Smooth muscle cell (in vitro differentiated cells): Measurements from ENCODE around the gene ARHGAP15. TPM values are rescaled to one million over a fixed set of nuclear protein-coding genes. Genes with fewer than 3 reads are reported as not detected.

ENCODE experiments used
- DNase-seq: peaks from one replicate; lab custom pipeline; 2025; ENCODE audit not compliant: unreplicated experiment; lab: John Stamatoyannopoulos, UW
- H2AFZ ChIP-seq: fragments of 200-600 bp; sonication (generic); 2 replicates; pipeline ENCODE4 v1.6.0; 2016; ENCODE audit warnings: antibody characterized with exemption, low read depth, mild to moderate bottlenecking
- H3F3A ChIP-seq: fragments of 200-600 bp; sonication (generic); 2 replicates; pipeline ENCODE4 v1.6.0; 2017; ENCODE audit warnings: antibody characterized with exemption, low read depth
- H3K27ac ChIP-seq: fragments of 200-600 bp; sonication (generic); 2 replicates; pipeline ENCODE4 v1.5.1; 2016; ENCODE audit warnings: low read depth, mild to moderate bottlenecking
- H3K27me3 ChIP-seq: fragments of 200-600 bp; sonication (generic); 2 replicates; pipeline ENCODE4 v1.6.1; 2016; ENCODE audit warnings: low read depth, mild to moderate bottlenecking
- H3K36me3 ChIP-seq: fragments of 200-600 bp; sonication (generic); 2 replicates; pipeline ENCODE4 v1.5.1; 2016; ENCODE audit warnings: low read depth
- H3K4me1 ChIP-seq: fragments of 200-600 bp; sonication (generic); 2 replicates; pipeline ENCODE4 v1.5.1; 2016; ENCODE audit warnings: low read depth
- H3K4me2 ChIP-seq: fragments of 200-600 bp; sonication (generic); 2 replicates; pipeline ENCODE4 v1.6.0; 2016; ENCODE audit warnings: mild to moderate bottlenecking
- H3K4me3 ChIP-seq: fragments of 200-600 bp; sonication (generic); 2 replicates; pipeline ENCODE4 v1.5.1; 2016; ENCODE audit warnings: mild to moderate bottlenecking
- H3K79me2 ChIP-seq: fragments of 200-600 bp; sonication (generic); 2 replicates; pipeline ENCODE4 v1.6.0; 2016; ENCODE audit warnings: low read depth, mild to moderate bottlenecking
- H3K9ac ChIP-seq: fragments of 200-600 bp; sonication (generic); 2 replicates; pipeline ENCODE4 v1.6.0; 2016; ENCODE audit warnings: low read depth
- H3K9me3 ChIP-seq: fragments of 200-600 bp; sonication (generic); replicated peaks from 2 replicates; pipeline ENCODE4 v1.5.1; 2016; ENCODE audit warnings: low read depth
- H4K20me1 ChIP-seq: fragments of 200-600 bp; sonication (generic); 2 replicates; pipeline ENCODE4 v1.6.0; 2016; ENCODE audit warnings: low read depth
- CTCF ChIP-seq: fragments of 200-600 bp; sonication (generic); IDR thresholded peaks from 2 replicates; pipeline ENCODE4 v1.5.1; 2017; ENCODE audit warnings: borderline replicate concordance, mild to moderate bottlenecking, antibody characterized with exemption; ENCODE audit not compliant: insufficient read depth, poor library complexity, severe bottlenecking
- WGBS: methylation state at CpG from one replicate; pipeline ENCODE4 v1.1.7; 2016; ENCODE audit warnings: low lambda C conversion rate; 5-methylcytosine and 5-hydroxymethylcytosine counted together
- polyA plus RNA-seq: library from polyadenylated mRNA; unstranded; fragments of >200 nt; fragmentation: Nextera tagmentation; extraction: Ambion mirVana; gene quantifications from 2 replicates; pipeline ENCODE4 v1.2.1, GENCODE V29; 2016
- total RNA-seq: library from RNA; depleted of rRNA; stranded (reverse); fragments of >200 nt; gene quantifications from 2 replicates; pipeline ENCODE4 v1.2.3, GENCODE V29; 2014

The ARHGAP15 gene
- total and polyA plus RNA-seq, 2 experiments from 2014 or later, result not detected

- DNase-seq, result no peak
- H4K20me1 ChIP-seq, result no peaks in the 10 kb centered on the region
- no peaks in the 10 kb centered on the region for H3K4me1 ChIP-seq
- no peak for TF ChIP-seq CTCF
- H3K4me3 ChIP-seq, result no peak overlapping the region
- no peak overlapping the region for H3K27ac ChIP-seq
- H3K9me3 ChIP-seq, result no peaks in the 10 kb centered on the region
- no peaks in the 10 kb centered on the region for H3K79me2 ChIP-seq
- H3K27me3 ChIP-seq, result no peaks in the 10 kb centered on the region
- WGBS, result 89% methylated on average over 5 of the region's 5 CpGs
- no peak overlapping the region for H3K4me2 ChIP-seq
- H2AFZ ChIP-seq, result no peak overlapping the region
- no peaks in the 10 kb centered on the region for H3K36me3 ChIP-seq
- H3K9ac ChIP-seq, result no peak overlapping the region
- H3F3A ChIP-seq, result no peaks in the 10 kb centered on the region
Measured at GRCh38 chr2:143682436-143683055, 553.3 kb downstream of the ARHGAP15 start.

GRCh38 chr2:143683977-143684376 lies 554.8 kb downstream of the ARHGAP15 start:
- Histone ChIP-seq H3K4me2 (no peak overlapping the region), H4K20me1 (no peaks in the 10 kb centered on the region), H2AFZ (no peak overlapping the region), H3K4me3 (no peak overlapping the region), H3K79me2 (no peaks in the 10 kb centered on the region), H3K4me1 (peaks cover 4% of the 10 kb centered on the region), H3F3A (no peaks in the 10 kb centered on the region), H3K27ac (no peak overlapping the region), H3K27me3 (no peaks in the 10 kb centered on the region), H3K9ac (no peak overlapping the region), H3K9me3 (no peaks in the 10 kb centered on the region), H3K36me3 (no peaks in the 10 kb centered on the region)
- no peak for DNase-seq
- WGBS, result 97% methylated on average over 1 of the region's 1 CpG
- no peak for TF ChIP-seq CTCF

- H3K4me1 ChIP-seq, result peaks cover 9% of the 10 kb centered on the region
- H3K79me2 ChIP-seq, result no peaks in the 10 kb centered on the region
- H3K4me3 ChIP-seq, result no peak overlapping the region
- H3K4me2 ChIP-seq, result no peak overlapping the region
- no peak for DNase-seq
- no peaks in the 10 kb centered on the region for H3K9me3 ChIP-seq
- no peak overlapping the region for H2AFZ ChIP-seq
- H3K36me3 ChIP-seq, result no peaks in the 10 kb centered on the region
- TF ChIP-seq CTCF, result no peak
- no peak overlapping the region for H3K9ac ChIP-seq
- H3F3A ChIP-seq, result no peaks in the 10 kb centered on the region
- H3K27me3 ChIP-seq, result no peaks in the 10 kb centered on the region
- H3K27ac ChIP-seq, result no peak overlapping the region
- WGBS, result 87% methylated on average over 11 of the region's 11 CpGs
- H4K20me1 ChIP-seq, result no peaks in the 10 kb centered on the region
Measured at GRCh38 chr2:143684551-143685320, 555.5 kb downstream of the ARHGAP15 start.
